ENCODE measurements around the gene PEX14. TPM values are rescaled to one million over a fixed set of nuclear protein-coding genes. Genes with fewer than 3 reads are reported as not detected.

PEX14 gene
- total RNA-seq, 2 experiments from 2014 or later = 17.7 to 19.1 TPM

- H3K4me1 Mint-ChIP-seq (ENCODE audit: low read depth) = peaks cover 2% of the 10 kb centered on the region
- ChIA-PET CTCF (interaction anchor here (1.1 kb wide), 1 partner anchor 127 kb away, joined by 3 read pairs; no protein-coding TSS in a partner anchor), POLR2A (no interaction called here)
- no peak overlapping the region for H3K27ac Mint-ChIP-seq
- ATAC-seq (no peak), DNase-seq (no peak)
- H3K36me3 Mint-ChIP-seq (ENCODE audit: low read depth) = no peaks in the 10 kb centered on the region
- H3K4me3 Mint-ChIP-seq = no peak overlapping the region
- H3K9me3 Mint-ChIP-seq (ENCODE audit: insufficient read depth) = no peaks in the 10 kb centered on the region
- peaks cover 2% of the 10 kb centered on the region for H3K27me3 Mint-ChIP-seq (ENCODE audit: low read depth)
Measured at GRCh38 chr1:10634075-10634427, 159.3 kb downstream of the PEX14 start.

GRCh38 chr1:10634428-10635084, 159.8 kb downstream of the PEX14 start:
- H3K27me3 Mint-ChIP-seq (ENCODE audit: low read depth) = peaks cover 2% of the 10 kb centered on the region
- ATAC-seq (no peak), DNase-seq (no peak)
- H3K27ac Mint-ChIP-seq = no peak overlapping the region
- H3K9me3 Mint-ChIP-seq (ENCODE audit: insufficient read depth) = no peaks in the 10 kb centered on the region
- H3K4me3 Mint-ChIP-seq = no peak overlapping the region
- POLR2A ChIA-PET = no interaction called here
- CTCF ChIA-PET = interaction anchor here (1.1 kb wide), 1 partner anchor 127 kb away, joined by 3 read pairs; no protein-coding TSS in a partner anchor
- no peaks in the 10 kb centered on the region for H3K36me3 Mint-ChIP-seq (ENCODE audit: low read depth)
- peaks cover 2% of the 10 kb centered on the region for H3K4me1 Mint-ChIP-seq (ENCODE audit: low read depth)

GRCh38 chr1:10635085-10635896, 160.5 kb downstream of the PEX14 start:
- DNase-seq = no peak
- CTCF ChIA-PET = interaction anchor here (1.1 kb wide), 1 partner anchor 128 kb away, joined by 3 read pairs; no protein-coding TSS in a partner anchor
- Mint-ChIP-seq H3K4me1 (ENCODE audit: low read depth) (peaks cover 2% of the 10 kb centered on the region), H3K27me3 (ENCODE audit: low read depth) (peaks cover 2% of the 10 kb centered on the region), H3K27ac (no peak overlapping the region), H3K4me3 (no peak overlapping the region), H3K36me3 (ENCODE audit: low read depth) (no peaks in the 10 kb centered on the region), H3K9me3 (ENCODE audit: insufficient read depth) (no peaks in the 10 kb centered on the region)
- POLR2A ChIA-PET = no interaction called here
- ATAC-seq = no peak

GRCh38 chr1:10635992-10636391, 161.2 kb downstream of the PEX14 start:
- Mint-ChIP-seq H3K27ac (no peak overlapping the region), H3K27me3 (ENCODE audit: low read depth) (peaks cover 2% of the 10 kb centered on the region), H3K4me3 (no peak overlapping the region), H3K4me1 (ENCODE audit: low read depth) (peaks cover 2% of the 10 kb centered on the region), H3K9me3 (ENCODE audit: insufficient read depth) (no peaks in the 10 kb centered on the region), H3K36me3 (ENCODE audit: low read depth) (no peaks in the 10 kb centered on the region)
- POLR2A ChIA-PET = no interaction called here
- DNase-seq (no peak), ATAC-seq (no peak)
- CTCF ChIA-PET = no interaction called here

- ChIA-PET CTCF (interaction anchor here (0.7 to 1.1 kb wide), 2 partner anchors 142 to 143 kb away, joined by 3 read pairs; no protein-coding TSS in a partner anchor), POLR2A (no interaction called here)
- Mint-ChIP-seq H3K36me3 (ENCODE audit: low read depth) (no peaks in the 10 kb centered on the region), H3K27me3 (ENCODE audit: low read depth) (peaks cover 2% of the 10 kb centered on the region), H3K4me1 (ENCODE audit: low read depth) (peaks cover 2% of the 10 kb centered on the region), H3K9me3 (ENCODE audit: insufficient read depth) (no peaks in the 10 kb centered on the region), H3K4me3 (no peak overlapping the region), H3K27ac (no peak overlapping the region)
- DNase-seq (no peak), ATAC-seq (no peak)
Measured at GRCh38 chr1:10637400-10637799, 162.7 kb downstream of the PEX14 start.

- Mint-ChIP-seq H3K27me3 (ENCODE audit: low read depth) (peaks cover 2% of the 10 kb centered on the region), H3K9me3 (ENCODE audit: insufficient read depth) (no peaks in the 10 kb centered on the region), H3K4me1 (ENCODE audit: low read depth) (peaks cover 2% of the 10 kb centered on the region), H3K36me3 (ENCODE audit: low read depth) (no peaks in the 10 kb centered on the region), H3K27ac (no peak overlapping the region), H3K4me3 (no peak overlapping the region)
- ChIA-PET CTCF (interaction anchor here (1.0 to 1.1 kb wide), 2 partner anchors 130 to 143 kb away, joined by 3 read pairs; no protein-coding TSS in a partner anchor), POLR2A (no interaction called here)
- ATAC-seq (peak; percentile 31), DNase-seq (no peak)
Measured at GRCh38 chr1:10637834-10638558, 163.2 kb downstream of the PEX14 start.

- CTCF ChIA-PET = interaction anchor here (1.0 kb wide), 1 partner anchor 131 kb away, joined by 3 read pairs; no protein-coding TSS in a partner anchor
- Mint-ChIP-seq H3K36me3 (ENCODE audit: low read depth) (no peaks in the 10 kb centered on the region), H3K4me1 (ENCODE audit: low read depth) (peaks cover 2% of the 10 kb centered on the region), H3K4me3 (no peak overlapping the region), H3K27me3 (ENCODE audit: low read depth) (peaks cover 2% of the 10 kb centered on the region), H3K9me3 (ENCODE audit: insufficient read depth) (no peaks in the 10 kb centered on the region), H3K27ac (no peak overlapping the region)
- ATAC-seq (peak; percentile 14), DNase-seq (no peak)
- POLR2A ChIA-PET = no interaction called here
Measured at GRCh38 chr1:10638559-10639005, 163.8 kb downstream of the PEX14 start.

GRCh38 chr1:10639011-10639774, 164.4 kb downstream of the PEX14 start:
- POLR2A ChIA-PET = no interaction called here
- Mint-ChIP-seq H3K4me1 (ENCODE audit: low read depth) (peaks cover 2% of the 10 kb centered on the region), H3K27me3 (ENCODE audit: low read depth) (peaks cover 2% of the 10 kb centered on the region), H3K4me3 (no peak overlapping the region), H3K27ac (no peak overlapping the region), H3K36me3 (ENCODE audit: low read depth) (no peaks in the 10 kb centered on the region), H3K9me3 (ENCODE audit: insufficient read depth) (no peaks in the 10 kb centered on the region)
- ATAC-seq (no peak), DNase-seq (no peak)
- CTCF ChIA-PET = no interaction called here

GRCh38 chr1:10639775-10640578, 165.2 kb downstream of the PEX14 start:
- ATAC-seq = no peak
- no peak overlapping the region for H3K27ac Mint-ChIP-seq
- H3K36me3 Mint-ChIP-seq (ENCODE audit: low read depth) = no peaks in the 10 kb centered on the region
- H3K9me3 Mint-ChIP-seq (ENCODE audit: insufficient read depth) = no peaks in the 10 kb centered on the region
- POLR2A ChIA-PET = no interaction called here
- CTCF ChIA-PET = no interaction called here
- peaks cover 2% of the 10 kb centered on the region for H3K4me1 Mint-ChIP-seq (ENCODE audit: low read depth)
- peaks cover 2% of the 10 kb centered on the region for H3K27me3 Mint-ChIP-seq (ENCODE audit: low read depth)
- DNase-seq = no peak
- no peak overlapping the region for H3K4me3 Mint-ChIP-seq

GRCh38 chr1:10640843-10641553, 166.2 kb downstream of the PEX14 start:
- no peaks in the 10 kb centered on the region for H3K36me3 Mint-ChIP-seq (ENCODE audit: low read depth)
- peaks cover 2% of the 10 kb centered on the region for H3K4me1 Mint-ChIP-seq (ENCODE audit: low read depth)
- ATAC-seq (no peak), DNase-seq (no peak)
- H3K27me3 Mint-ChIP-seq (ENCODE audit: low read depth) = peaks cover 2% of the 10 kb centered on the region
- H3K9me3 Mint-ChIP-seq (ENCODE audit: insufficient read depth) = no peaks in the 10 kb centered on the region
- ChIA-PET CTCF (no interaction called here), POLR2A (no interaction called here)
- H3K27ac Mint-ChIP-seq = no peak overlapping the region
- no peak overlapping the region for H3K4me3 Mint-ChIP-seq

Data from activated CD8-positive, alpha-beta T cell treated with anti-CD3 and anti-CD28 coated beads, Interleukin-2, amount 10 ng/mL, durations not matched to agents 7 days and 5 days (primary cell).